ENCODE measurements around the gene ATP1B1. TPM values are rescaled to one million over a fixed set of nuclear protein-coding genes. Genes with fewer than 3 reads are reported as not detected.

The ATP1B1 gene
- total RNA-seq, 4 donors from 2014 or later = 52.6 to 210 (median 111) TPM

DNA sequence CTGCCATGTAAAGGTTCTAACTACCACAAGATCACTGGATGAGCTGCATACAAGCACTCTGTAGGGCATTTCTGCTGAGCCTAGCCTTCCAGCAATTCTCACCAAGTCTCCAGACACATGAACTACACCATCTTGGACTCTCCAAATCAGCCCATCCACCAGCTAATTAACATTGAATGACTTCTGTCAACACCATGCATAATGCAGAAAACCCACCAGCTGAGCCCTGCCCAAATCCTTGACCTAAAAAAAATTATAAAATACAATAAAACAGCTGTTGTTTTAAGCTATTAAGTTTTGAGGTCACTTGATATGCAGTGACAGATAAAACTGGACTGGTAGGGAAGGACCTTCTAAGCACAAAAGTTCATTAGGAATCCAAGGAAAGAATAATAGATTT is 44.3 kb upstream of the ATP1B1 start:
- Histone ChIP-seq H3K4me3 (no peak overlapping the region), H3K27ac (no peak overlapping the region), H3K27me3 (no peaks in the 10 kb centered on the region), H3K36me3 (no peaks in the 10 kb centered on the region), H3K9me3 (no peaks in the 10 kb centered on the region), H3K4me1 (no peaks in the 10 kb centered on the region)
- TF ChIP-seq, protein P1, sequence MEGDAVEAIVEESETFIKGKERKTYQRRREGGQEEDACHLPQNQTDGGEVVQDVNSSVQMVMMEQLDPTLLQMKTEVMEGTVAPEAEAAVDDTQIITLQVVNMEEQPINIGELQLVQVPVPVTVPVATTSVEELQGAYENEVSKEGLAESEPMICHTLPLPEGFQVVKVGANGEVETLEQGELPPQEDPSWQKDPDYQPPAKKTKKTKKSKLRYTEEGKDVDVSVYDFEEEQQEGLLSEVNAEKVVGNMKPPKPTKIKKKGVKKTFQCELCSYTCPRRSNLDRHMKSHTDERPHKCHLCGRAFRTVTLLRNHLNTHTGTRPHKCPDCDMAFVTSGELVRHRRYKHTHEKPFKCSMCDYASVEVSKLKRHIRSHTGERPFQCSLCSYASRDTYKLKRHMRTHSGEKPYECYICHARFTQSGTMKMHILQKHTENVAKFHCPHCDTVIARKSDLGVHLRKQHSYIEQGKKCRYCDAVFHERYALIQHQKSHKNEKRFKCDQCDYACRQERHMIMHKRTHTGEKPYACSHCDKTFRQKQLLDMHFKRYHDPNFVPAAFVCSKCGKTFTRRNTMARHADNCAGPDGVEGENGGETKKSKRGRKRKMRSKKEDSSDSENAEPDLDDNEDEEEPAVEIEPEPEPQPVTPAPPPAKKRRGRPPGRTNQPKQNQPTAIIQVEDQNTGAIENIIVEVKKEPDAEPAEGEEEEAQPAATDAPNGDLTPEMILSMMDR (IDR thresholded peaks at IDR 0.05) = no peak
- TF ChIP-seq POLR2A (IDR thresholded peaks at IDR 0.05) = no peak
- intact Hi-C loops (cut with DNase I; ENCODE audit: low total_unique reads) = no loop called here
- DNase-seq = no peak

DNA sequence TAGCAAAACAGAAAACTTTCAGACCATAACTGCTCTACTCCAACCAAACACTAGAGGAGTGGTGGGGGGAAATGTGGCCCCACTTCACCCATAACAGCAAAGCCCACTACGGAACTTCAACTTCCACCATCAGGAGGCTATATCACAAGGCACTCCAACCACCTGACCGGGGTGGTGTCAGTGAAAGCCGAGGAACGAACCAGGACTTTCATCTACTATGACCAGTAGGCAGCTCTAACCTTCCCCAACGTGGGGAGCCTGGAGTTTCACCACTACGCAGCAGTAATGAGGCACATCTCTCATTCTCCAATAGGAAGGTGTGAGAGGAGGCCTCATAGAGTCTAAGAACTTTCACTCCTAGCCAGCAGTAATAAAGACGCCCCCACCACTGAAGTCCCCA is 42.4 kb upstream of the ATP1B1 start:
- Histone ChIP-seq H3K4me3 (no peak overlapping the region), H3K9me3 (no peaks in the 10 kb centered on the region), H3K4me1 (no peaks in the 10 kb centered on the region), H3K36me3 (no peaks in the 10 kb centered on the region), H3K27ac (no peak overlapping the region), H3K27me3 (no peaks in the 10 kb centered on the region)
- no peak for DNase-seq
- intact Hi-C loops (cut with DNase I; ENCODE audit: low total_unique reads) = no loop called here
- TF ChIP-seq, protein P1 (IDR thresholded peaks at IDR 0.05) = no peak

DNA sequence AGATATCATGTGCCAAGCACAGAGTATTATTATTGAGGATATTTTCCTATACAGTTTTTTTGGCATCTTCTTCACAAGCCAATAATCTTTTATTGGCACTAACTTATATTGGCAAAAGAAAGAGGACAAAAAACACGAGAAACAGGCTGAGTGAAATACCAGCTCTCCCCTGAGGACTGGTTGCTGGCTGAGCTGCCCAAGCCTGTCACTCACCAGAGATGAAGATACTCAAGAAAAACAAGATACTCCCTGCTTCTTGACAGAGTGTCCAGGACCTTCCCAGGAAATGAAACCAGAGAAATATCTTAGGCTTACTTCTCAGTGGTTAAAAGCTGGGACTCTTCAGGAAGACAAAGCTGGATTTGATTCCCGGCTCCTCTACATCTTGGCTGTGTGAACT is 35.9 kb upstream of the ATP1B1 start:
- no peaks in the 10 kb centered on the region for H3K36me3 ChIP-seq
- no peak overlapping the region for H3K27ac ChIP-seq
- no peaks in the 10 kb centered on the region for H3K4me1 ChIP-seq
- H3K9me3 ChIP-seq = no peaks in the 10 kb centered on the region
- no peaks in the 10 kb centered on the region for H3K27me3 ChIP-seq
- DNase-seq = no peak
- TF ChIP-seq POLR2A (IDR thresholded peaks at IDR 0.05) = no peak
- TF ChIP-seq, protein P1 (IDR thresholded peaks at IDR 0.05) = no peak
- H3K4me3 ChIP-seq = no peak overlapping the region
- intact Hi-C loops (cut with DNase I; ENCODE audit: low total_unique reads) = no loop called here

DNA sequence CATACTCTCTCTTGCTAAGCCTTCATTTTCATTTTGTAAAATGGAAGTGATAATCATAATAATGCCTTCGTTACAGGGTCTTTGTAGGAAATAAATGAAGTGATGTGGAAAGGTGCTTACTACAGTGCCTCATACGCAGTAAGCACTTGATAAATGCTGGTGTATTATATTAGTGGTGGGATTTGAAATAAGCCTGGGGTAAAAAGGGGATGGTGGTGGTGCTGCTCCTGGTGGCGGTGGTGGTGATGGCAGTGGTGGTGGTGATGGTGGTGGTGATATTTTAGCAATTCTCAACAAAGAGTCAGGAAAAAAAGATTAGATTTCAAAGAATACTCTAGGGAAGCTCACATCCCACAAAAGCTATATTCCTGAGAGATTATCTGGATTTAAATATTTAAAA is 35.5 kb upstream of the ATP1B1 start:
- no peaks in the 10 kb centered on the region for H3K36me3 ChIP-seq
- no peak overlapping the region for H3K4me3 ChIP-seq
- TF ChIP-seq, protein P1 (IDR thresholded peaks at IDR 0.05) = no peak
- no peak for TF ChIP-seq POLR2A (IDR thresholded peaks at IDR 0.05)
- no peaks in the 10 kb centered on the region for H3K9me3 ChIP-seq
- no peaks in the 10 kb centered on the region for H3K27me3 ChIP-seq
- H3K27ac ChIP-seq = no peak overlapping the region
- intact Hi-C loops (cut with DNase I; ENCODE audit: low total_unique reads) = no loop called here
- H3K4me1 ChIP-seq = no peaks in the 10 kb centered on the region
- DNase-seq = no peak

DNA sequence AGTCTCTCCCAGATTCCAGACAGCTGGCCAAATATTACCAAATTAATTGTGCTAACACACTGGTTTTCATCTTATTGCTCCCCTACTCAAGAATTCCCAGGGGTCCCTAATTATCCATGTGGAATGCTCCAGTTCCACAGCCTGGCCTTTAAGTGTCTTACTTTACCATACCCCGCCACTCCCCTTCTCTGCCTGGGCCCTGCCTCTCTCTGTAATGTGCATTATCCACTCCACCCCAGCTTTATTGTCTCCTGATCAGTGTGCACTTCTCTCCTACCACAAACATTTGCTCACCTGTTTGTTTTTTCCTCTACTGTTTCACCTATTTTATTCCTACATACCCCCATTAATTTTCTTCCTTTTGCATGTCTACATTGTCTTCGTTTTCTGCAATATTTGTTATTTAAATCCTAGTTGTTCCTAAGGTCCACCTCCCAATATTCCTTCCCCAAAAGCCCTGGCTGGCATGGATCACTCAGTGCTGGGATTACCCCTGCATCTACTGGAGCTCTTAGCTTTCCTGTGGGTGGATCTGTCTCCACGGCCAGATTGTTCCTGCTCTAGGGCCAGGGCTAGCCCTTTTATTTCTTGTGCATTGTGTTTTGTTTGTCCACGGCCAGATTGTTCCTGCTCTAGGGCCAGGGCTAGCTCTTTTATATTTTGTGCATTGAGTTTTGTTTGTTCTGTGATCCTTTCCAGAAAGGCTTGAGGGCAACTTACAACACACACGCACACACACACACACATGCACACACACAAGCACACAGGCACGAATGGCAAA is 33.4 kb upstream of the ATP1B1 start:
- no peaks in the 10 kb centered on the region for H3K27me3 ChIP-seq
- no peaks in the 10 kb centered on the region for H3K4me1 ChIP-seq
- intact Hi-C loops (cut with DNase I; ENCODE audit: low total_unique reads) = no loop called here

More for the DNA sequence above, 33.4 kb upstream of the ATP1B1 start:
- Histone ChIP-seq H3K36me3 (no peaks in the 10 kb centered on the region), H3K9me3 (no peaks in the 10 kb centered on the region), H3K4me3 (no peak overlapping the region), H3K27ac (no peak overlapping the region)
- TF ChIP-seq, protein P1 (IDR thresholded peaks at IDR 0.05) = no peak
- no peak for TF ChIP-seq POLR2A (IDR thresholded peaks at IDR 0.05)
- DNase-seq = no peak
